Progenitor cell of endocrine pancreas (in vitro differentiated cells): ENCODE data around the gene SELENOS. TPM values are rescaled to one million over a fixed set of nuclear protein-coding genes. Genes with fewer than 3 reads are reported as not detected.

ENCODE experiments used
- DNase-seq: peaks from one replicate; pipeline ENCODE4 v3.0.0; 2021; ENCODE audit warnings: low spot score; ENCODE audit not compliant: unreplicated experiment
- H3K27ac Mint-ChIP-seq: 2 replicates; pipeline ENCODE4 v1.8.0; 2021; ENCODE audit warnings: mild to moderate bottlenecking, moderate library complexity, mixed read lengths
- H3K27me3 Mint-ChIP-seq: 2 replicates; pipeline ENCODE4 v1.8.0; 2021; ENCODE audit warnings: mixed read lengths
- H3K36me3 Mint-ChIP-seq: 2 replicates; pipeline ENCODE4 v1.8.0; 2022; ENCODE audit warnings: mixed read lengths; ENCODE audit not compliant: insufficient read depth
- H3K4me1 Mint-ChIP-seq: 2 replicates; pipeline ENCODE4 v1.8.0; 2021; ENCODE audit warnings: low read depth, mixed read lengths
- H3K4me3 Mint-ChIP-seq: 2 replicates; pipeline ENCODE4 v1.8.0; 2021; ENCODE audit warnings: low read depth, mild to moderate bottlenecking, moderate library complexity, mixed read lengths
- H3K9me3 Mint-ChIP-seq: 2 replicates; pipeline ENCODE4 v1.8.0; 2021; ENCODE audit warnings: low read depth, mixed read lengths
- total RNA-seq: library from RNA; stranded (reverse); gene quantifications from 2 replicates; pipeline ENCODE4 v1.2.1, GENCODE V29; 2021
- TF ChIP-seq, protein P1 (sequence below): fragments of 200-600 bp; sonication (generic); IDR thresholded peaks from one replicate; pipeline ENCODE4 v1.5.0; 2021; ENCODE audit warnings: antibody characterized with exemption, mild to moderate bottlenecking; ENCODE audit not compliant: unreplicated experiment

SELENOS gene
- total RNA-seq, 1 donor from 2014 or later = 51.9 TPM

DNA sequence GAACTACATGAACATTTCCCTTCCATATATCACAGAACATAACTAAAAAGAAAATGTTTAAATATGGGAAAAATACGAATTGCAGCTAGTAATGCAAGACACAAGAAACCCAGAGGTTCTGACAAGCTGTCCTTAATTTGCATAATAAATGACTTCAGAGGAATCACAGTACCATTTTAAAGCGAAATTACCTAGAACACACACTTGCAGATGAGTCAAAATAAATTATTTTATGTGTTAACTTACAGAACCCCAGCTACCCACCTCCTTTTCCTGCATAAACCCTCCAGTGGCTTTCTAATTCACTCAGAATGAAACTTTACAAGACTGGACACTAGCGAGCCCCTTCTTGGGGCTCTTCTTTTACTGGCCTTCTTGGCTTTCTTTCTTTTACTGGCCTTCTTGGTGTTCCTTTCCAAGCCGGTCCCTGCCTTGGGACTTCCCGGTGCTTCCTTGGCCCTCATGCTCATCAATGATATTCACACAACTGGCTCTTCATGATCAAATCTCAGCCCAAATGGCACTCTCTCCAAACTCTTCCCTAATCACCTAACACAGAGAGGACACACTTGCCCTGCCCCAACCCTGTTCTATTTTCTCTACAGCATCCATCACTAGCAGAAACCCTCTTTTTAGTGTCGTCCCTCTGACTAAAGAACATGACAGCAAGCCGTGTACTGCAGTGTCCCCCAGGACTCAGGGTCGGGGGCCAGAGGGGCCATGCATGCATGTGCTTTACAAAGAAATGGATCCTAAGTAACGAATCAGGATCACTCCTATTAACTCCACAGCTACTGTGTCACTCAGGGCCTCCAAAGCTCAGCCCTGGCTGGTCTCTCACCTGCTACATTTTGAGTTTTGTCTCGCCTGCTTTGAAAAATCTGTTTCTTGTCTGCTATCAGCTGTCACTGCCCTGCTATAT lies 30.2 kb downstream of the SELENOS start:
- H3K4me3 Mint-ChIP-seq = no peak overlapping the region
- no peak for DNase-seq
- H3K27ac Mint-ChIP-seq = no peak overlapping the region
- TF ChIP-seq, protein P1, sequence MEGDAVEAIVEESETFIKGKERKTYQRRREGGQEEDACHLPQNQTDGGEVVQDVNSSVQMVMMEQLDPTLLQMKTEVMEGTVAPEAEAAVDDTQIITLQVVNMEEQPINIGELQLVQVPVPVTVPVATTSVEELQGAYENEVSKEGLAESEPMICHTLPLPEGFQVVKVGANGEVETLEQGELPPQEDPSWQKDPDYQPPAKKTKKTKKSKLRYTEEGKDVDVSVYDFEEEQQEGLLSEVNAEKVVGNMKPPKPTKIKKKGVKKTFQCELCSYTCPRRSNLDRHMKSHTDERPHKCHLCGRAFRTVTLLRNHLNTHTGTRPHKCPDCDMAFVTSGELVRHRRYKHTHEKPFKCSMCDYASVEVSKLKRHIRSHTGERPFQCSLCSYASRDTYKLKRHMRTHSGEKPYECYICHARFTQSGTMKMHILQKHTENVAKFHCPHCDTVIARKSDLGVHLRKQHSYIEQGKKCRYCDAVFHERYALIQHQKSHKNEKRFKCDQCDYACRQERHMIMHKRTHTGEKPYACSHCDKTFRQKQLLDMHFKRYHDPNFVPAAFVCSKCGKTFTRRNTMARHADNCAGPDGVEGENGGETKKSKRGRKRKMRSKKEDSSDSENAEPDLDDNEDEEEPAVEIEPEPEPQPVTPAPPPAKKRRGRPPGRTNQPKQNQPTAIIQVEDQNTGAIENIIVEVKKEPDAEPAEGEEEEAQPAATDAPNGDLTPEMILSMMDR = no peak
- no peaks in the 10 kb centered on the region for H3K27me3 Mint-ChIP-seq
- H3K9me3 Mint-ChIP-seq = no peaks in the 10 kb centered on the region
- no peaks in the 10 kb centered on the region for H3K36me3 Mint-ChIP-seq
- peaks cover 35% of the 10 kb centered on the region for H3K4me1 Mint-ChIP-seq

DNA sequence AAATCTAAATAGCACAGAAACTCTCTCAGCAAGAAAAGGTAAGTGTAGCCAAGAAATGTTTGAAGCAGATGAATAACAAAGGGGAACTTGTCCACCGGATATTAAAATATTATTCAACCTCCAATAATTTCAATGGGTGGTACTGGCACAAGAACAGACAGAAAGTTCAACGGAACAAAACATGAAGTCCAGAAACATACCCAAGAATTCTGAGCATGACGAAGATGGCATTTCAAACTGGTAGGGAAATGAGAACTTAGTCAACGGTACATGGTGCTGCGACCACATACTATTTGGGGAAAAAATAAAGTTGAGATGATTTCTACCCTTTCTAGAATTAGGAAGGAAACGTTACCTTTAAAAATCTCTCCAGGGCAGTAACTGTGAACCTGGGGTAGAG lies 30.9 kb downstream of the SELENOS start:
- H3K4me3 Mint-ChIP-seq = no peak overlapping the region
- TF ChIP-seq, protein P1 = no peak
- H3K36me3 Mint-ChIP-seq = no peaks in the 10 kb centered on the region
- H3K27ac Mint-ChIP-seq = no peak overlapping the region
- H3K27me3 Mint-ChIP-seq = no peaks in the 10 kb centered on the region
- peaks cover 36% of the 10 kb centered on the region for H3K4me1 Mint-ChIP-seq
- no peaks in the 10 kb centered on the region for H3K9me3 Mint-ChIP-seq
- no peak for DNase-seq

DNA sequence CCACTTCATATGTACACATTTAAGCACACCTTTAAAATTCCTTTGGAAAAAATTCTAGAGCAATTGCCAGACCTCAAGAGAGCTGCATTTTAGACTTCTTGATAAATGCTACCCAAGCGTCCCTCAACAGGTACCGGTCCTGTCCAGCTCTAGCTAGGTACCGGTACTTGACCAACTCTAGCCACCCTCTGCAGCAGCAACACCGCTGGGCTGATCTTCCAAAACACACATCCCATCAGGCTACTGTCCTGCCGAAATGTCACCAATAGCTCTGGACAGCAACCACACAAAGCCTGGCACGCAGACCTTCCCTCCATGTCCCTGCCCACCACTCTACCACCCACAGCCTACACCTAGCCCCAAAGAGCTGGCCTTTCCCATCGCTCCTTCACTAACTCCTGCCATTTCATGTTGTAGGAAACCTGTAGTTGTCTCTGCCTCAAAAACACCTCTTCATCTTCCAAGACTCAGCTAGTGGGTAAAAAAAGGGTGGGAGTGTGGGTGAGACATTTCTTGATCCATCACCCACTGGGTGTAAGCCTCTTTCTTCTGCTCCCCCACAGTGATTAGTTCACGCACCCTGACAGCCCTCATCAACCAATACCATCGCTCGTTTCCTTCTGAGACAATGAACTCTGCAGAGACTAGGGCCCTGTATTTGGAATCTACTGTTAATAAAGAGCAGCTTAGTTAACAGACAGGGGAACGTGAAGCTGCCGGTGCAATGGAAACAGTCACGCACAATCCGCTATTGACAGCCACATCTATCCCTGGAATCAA lies 32.2 kb downstream of the SELENOS start:
- H3K9me3 Mint-ChIP-seq = no peaks in the 10 kb centered on the region
- H3K4me1 Mint-ChIP-seq = peaks cover 29% of the 10 kb centered on the region
- TF ChIP-seq, protein P1 = no peak
- H3K4me3 Mint-ChIP-seq = no peak overlapping the region
- no peak overlapping the region for H3K27ac Mint-ChIP-seq
- DNase-seq = no peak
- H3K27me3 Mint-ChIP-seq = no peaks in the 10 kb centered on the region
- H3K36me3 Mint-ChIP-seq = no peaks in the 10 kb centered on the region

DNA sequence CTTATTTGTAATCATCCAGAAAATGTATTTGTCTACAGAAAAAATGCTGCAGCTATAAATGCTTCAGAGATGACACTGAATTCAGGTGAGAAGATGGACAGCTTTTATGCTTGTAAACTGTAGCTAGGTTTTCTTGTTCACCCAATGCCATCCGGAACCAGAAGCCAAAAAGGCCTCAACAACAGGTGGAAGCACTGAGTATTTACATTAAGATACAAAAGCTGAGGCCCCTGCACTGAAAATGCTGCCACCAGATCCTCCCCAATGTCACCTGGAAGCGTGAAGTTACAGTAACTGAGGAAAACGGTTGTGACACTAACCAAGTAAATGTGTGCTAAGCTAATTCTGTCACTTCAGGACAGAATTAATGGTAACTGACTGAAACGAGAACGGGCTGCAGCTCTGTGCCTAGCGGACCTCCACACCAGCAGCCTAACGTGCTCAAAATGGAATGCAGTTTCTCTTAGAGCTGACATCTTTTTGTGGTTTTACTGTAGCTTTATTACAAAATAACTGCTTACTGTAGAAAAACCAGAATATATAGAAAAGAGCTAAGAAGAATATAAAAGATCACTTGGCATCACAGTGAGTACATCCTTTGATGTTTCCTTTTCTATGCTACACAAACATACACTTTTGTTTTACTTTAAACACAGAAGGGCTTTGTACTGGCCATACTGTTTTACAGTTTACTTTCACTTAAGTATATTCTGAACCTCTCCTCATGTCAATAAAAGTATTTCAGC lies 33.1 kb downstream of the SELENOS start:
- H3K4me1 Mint-ChIP-seq = peaks cover 29% of the 10 kb centered on the region
- no peak overlapping the region for H3K27ac Mint-ChIP-seq
- no peak for DNase-seq
- H3K9me3 Mint-ChIP-seq = no peaks in the 10 kb centered on the region
- no peaks in the 10 kb centered on the region for H3K36me3 Mint-ChIP-seq
- no peak overlapping the region for H3K4me3 Mint-ChIP-seq
- H3K27me3 Mint-ChIP-seq = no peaks in the 10 kb centered on the region
- TF ChIP-seq, protein P1 = no peak

DNA sequence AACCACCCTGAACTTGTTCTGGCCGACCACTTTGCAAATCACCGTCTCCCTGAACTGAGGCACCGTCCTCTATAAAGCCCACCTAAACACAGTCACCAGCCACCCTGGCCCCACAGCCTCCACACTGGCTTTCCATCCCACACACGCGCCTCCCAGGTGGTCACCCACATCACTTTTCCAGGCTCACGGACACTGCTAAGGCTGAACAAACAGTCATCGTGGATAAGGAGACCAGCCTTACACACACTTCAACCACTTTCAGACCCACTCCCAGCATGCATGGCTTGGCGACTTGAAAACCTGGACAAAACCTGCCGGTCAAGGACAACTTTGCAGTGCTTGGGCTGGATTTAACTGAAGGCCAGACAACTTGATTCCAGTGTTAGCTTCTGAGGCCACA lies 33.9 kb downstream of the SELENOS start:
- Mint-ChIP-seq H3K4me1 (peaks cover 26% of the 10 kb centered on the region), H3K4me3 (no peak overlapping the region), H3K9me3 (no peaks in the 10 kb centered on the region), H3K36me3 (no peaks in the 10 kb centered on the region), H3K27ac (peak overlapping the region; percentile 7), H3K27me3 (no peaks in the 10 kb centered on the region)
- TF ChIP-seq, protein P1 = no peak
- DNase-seq = no peak
